Keratinocyte (primary cell): ENCODE measurements around the gene MAPK4.

Experiments used
- EZH2 ChIP-seq: IDR thresholded peaks from one replicate; pipeline ENCODE4 v1.6.1; 2012; ENCODE audit warnings: inconsistent platforms, mild to moderate bottlenecking, low read length, moderate library complexity
- TF ChIP-seq, protein P1 (sequence below), 3 experiments: IDR thresholded peaks in 1 of 3; conservative IDR thresholded peaks in 1 of 3; optimal IDR thresholded peaks in 1 of 3; 2 replicates in 2 of 3; 3 replicates in 1 of 3; pipeline versions ENCODE3 to v1.5.1; 2011; ENCODE audit warnings: low read length in 3 of 3, mild to moderate bottlenecking in 3 of 3, moderate library complexity in 2 of 3, control low read depth in 1 of 3, inconsistent platforms in 1 of 3; ENCODE audit not compliant: insufficient read depth in 2 of 3; ENCODE audit errors: extremely low read depth in 1 of 3

DNA sequence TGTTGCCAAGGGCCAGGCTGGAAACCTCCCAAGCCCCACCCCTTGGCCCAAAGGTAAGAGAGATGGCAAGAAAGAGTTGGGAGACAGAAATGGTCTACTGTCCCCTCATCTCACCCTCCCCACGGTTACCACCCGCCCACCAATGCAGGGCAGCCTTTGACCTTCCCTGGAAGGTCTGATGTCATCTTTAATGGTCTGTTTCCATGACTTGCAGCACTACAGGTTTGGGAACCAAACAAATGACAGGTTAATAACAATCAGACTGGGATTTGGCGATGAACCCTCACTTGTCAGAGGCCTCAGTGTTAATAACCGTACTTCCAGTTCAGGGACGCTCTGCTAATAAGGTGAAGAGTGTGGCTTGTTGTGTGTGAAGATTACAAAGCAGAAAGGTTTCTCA, 189.5 kb downstream of the MAPK4 start:
- no peak for TF ChIP-seq EZH2
- TF ChIP-seq, protein P1, sequence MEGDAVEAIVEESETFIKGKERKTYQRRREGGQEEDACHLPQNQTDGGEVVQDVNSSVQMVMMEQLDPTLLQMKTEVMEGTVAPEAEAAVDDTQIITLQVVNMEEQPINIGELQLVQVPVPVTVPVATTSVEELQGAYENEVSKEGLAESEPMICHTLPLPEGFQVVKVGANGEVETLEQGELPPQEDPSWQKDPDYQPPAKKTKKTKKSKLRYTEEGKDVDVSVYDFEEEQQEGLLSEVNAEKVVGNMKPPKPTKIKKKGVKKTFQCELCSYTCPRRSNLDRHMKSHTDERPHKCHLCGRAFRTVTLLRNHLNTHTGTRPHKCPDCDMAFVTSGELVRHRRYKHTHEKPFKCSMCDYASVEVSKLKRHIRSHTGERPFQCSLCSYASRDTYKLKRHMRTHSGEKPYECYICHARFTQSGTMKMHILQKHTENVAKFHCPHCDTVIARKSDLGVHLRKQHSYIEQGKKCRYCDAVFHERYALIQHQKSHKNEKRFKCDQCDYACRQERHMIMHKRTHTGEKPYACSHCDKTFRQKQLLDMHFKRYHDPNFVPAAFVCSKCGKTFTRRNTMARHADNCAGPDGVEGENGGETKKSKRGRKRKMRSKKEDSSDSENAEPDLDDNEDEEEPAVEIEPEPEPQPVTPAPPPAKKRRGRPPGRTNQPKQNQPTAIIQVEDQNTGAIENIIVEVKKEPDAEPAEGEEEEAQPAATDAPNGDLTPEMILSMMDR (optimal IDR thresholded peaks at IDR 0.05 in 1 of 3, IDR thresholded peaks at IDR 0.05 in 1 of 3, conservative IDR thresholded peaks at IDR 0.05 in 1 of 3; ENCODE audit: extremely low read depth in 1 of 3, insufficient read depth in 2 of 3, low read length in 3 of 3) = no peak
